BJ (cell line): ENCODE measurements around the gene CRTC1. TPM values are rescaled to one million over a fixed set of nuclear protein-coding genes. Genes with fewer than 3 reads are reported as not detected.
A peak's percentile ranks its signal among the peaks of the same experiment; 100 is the strongest.

Experiments used
- CTCF ChIA-PET: fragments of 350-600 bp; formaldehyde crosslinking; extraction: SDS; loops from one replicate; lab custom pipeline; 2021; ENCODE audit warnings: antibody characterized with exemption, inconsistent platforms; lab: Yijun Ruan, JAX
- POLR2A ChIA-PET: fragments of 300-600 bp; sonication (Branson Sonifier 250); formaldehyde crosslinking; extraction: SDS; loops from one replicate; lab custom pipeline; 2021; ENCODE audit warnings: antibody characterized with exemption; lab: Charles Lee
- DNase-seq: peaks from one replicate; pipeline ENCODE4 v3.0.0-alpha.2; 2011; ENCODE audit warnings: low read depth
- H3K27me3 ChIP-seq: 2 replicates; pipeline ENCODE4 v1.6.0; 2011; ENCODE audit warnings: low read length; ENCODE audit not compliant: control insufficient read depth, insufficient read depth
- H3K36me3 ChIP-seq: 2 replicates; pipeline ENCODE4 v1.5.1; 2011; ENCODE audit warnings: low read length; ENCODE audit not compliant: control insufficient read depth, insufficient read depth
- H3K4me3 ChIP-seq: 2 replicates; pipeline ENCODE4 v1.5.1; 2011; ENCODE audit warnings: low read depth, mild to moderate bottlenecking, control low read depth, low read length
- polyA plus RNA-seq: library from polyadenylated mRNA; depleted of rRNA; stranded (reverse); fragments of >200 nt; gene quantifications from 2 replicates; pipeline ENCODE4 v1.2.3, GENCODE V29; 2011
- TF ChIP-seq, protein P1 (sequence below): IDR thresholded peaks from 2 replicates; pipeline ENCODE4 v1.5.1; 2011; ENCODE audit warnings: low read depth, mild to moderate bottlenecking, control low read depth, inconsistent platforms, low read length, moderate library complexity; ENCODE audit not compliant: insufficient read depth

Gene CRTC1
- polyA plus RNA-seq, 1 experiment = 1.5 TPM

- H3K4me3 ChIP-seq = no peak overlapping the region
- POLR2A ChIA-PET = no interaction called here
Observed at GRCh38 chr19:18775586-18776287, 92.3 kb downstream of the CRTC1 start.

DNA sequence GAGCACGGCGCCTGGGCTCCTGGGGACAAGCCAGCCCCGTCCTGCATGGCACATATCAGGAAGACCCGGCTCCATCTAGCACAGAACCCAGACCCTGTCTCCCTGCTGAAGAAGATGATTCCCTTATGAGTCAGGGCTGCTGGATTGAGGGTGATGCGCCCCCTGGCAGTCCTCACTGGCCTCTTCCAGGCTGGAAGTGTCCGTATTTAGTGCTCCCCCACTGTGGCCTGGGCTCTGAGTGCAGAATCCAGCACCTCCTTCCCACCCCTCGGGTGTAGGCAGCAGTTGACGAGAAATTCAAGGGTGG is 92.8 kb downstream of the CRTC1 start:
- CTCF ChIA-PET = interaction anchor here (1.2 to 2.5 kb wide), 2 partner anchors 12 to 182 kb away, joined by 3 to 8 read pairs; no protein-coding TSS in a partner anchor
- no peak for DNase-seq

More at GRCh38 chr19:18775586-18776287, 92.3 kb downstream of the CRTC1 start:
- CTCF ChIA-PET = interaction anchor here (1.0 to 1.2 kb wide), 3 partner anchors 11 to 27 kb away, joined by 3 to 4 read pairs (median 3); no protein-coding TSS in a partner anchor
- TF ChIP-seq, protein P1, sequence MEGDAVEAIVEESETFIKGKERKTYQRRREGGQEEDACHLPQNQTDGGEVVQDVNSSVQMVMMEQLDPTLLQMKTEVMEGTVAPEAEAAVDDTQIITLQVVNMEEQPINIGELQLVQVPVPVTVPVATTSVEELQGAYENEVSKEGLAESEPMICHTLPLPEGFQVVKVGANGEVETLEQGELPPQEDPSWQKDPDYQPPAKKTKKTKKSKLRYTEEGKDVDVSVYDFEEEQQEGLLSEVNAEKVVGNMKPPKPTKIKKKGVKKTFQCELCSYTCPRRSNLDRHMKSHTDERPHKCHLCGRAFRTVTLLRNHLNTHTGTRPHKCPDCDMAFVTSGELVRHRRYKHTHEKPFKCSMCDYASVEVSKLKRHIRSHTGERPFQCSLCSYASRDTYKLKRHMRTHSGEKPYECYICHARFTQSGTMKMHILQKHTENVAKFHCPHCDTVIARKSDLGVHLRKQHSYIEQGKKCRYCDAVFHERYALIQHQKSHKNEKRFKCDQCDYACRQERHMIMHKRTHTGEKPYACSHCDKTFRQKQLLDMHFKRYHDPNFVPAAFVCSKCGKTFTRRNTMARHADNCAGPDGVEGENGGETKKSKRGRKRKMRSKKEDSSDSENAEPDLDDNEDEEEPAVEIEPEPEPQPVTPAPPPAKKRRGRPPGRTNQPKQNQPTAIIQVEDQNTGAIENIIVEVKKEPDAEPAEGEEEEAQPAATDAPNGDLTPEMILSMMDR = no peak
- H3K36me3 ChIP-seq = no peaks in the 10 kb centered on the region; the same call in 1 of the 2 replicates
- H3K27me3 ChIP-seq = no peaks in the 10 kb centered on the region
- no peak for DNase-seq

GRCh38 chr19:18776736-18777135 is 93.3 kb downstream of the CRTC1 start:
- ChIA-PET POLR2A (no interaction called here), CTCF (interaction anchor here (2.5 kb wide), 1 partner anchor 183 kb away, joined by 8 read pairs; no protein-coding TSS in a partner anchor)
- Histone ChIP-seq H3K4me3 (no peak overlapping the region), H3K36me3 (no peaks in the 10 kb centered on the region; the same call in 1 of the 2 replicates), H3K27me3 (no peaks in the 10 kb centered on the region)
- TF ChIP-seq, protein P1 = no peak
- DNase-seq = no peak

More for the DNA sequence above, 92.8 kb downstream of the CRTC1 start:
- POLR2A ChIA-PET = no interaction called here
- Histone ChIP-seq H3K36me3 (no peaks in the 10 kb centered on the region; the same call in 1 of the 2 replicates), H3K4me3 (no peak overlapping the region), H3K27me3 (no peaks in the 10 kb centered on the region)
- TF ChIP-seq, protein P1 = peak; percentile 69

- POLR2A ChIA-PET = no interaction called here
- no peak for DNase-seq
- no peaks in the 10 kb centered on the region for H3K27me3 ChIP-seq
- CTCF ChIA-PET = interaction anchor here (2.5 kb wide), 1 partner anchor 184 kb away, joined by 8 read pairs; no protein-coding TSS in a partner anchor
- no peaks in the 10 kb centered on the region; the same call in 1 of the 2 replicates for H3K36me3 ChIP-seq
- TF ChIP-seq, protein P1 = no peak
- H3K4me3 ChIP-seq = no peak overlapping the region
Observed at GRCh38 chr19:18777301-18778075, 94.0 kb downstream of the CRTC1 start.

- H3K27me3 ChIP-seq = no peaks in the 10 kb centered on the region
- no peaks in the 10 kb centered on the region; the same call in 1 of the 2 replicates for H3K36me3 ChIP-seq
- POLR2A ChIA-PET = no interaction called here
- TF ChIP-seq, protein P1 = no peak
- no peak overlapping the region for H3K4me3 ChIP-seq
- no peak for DNase-seq
- CTCF ChIA-PET = interaction anchor here (2.5 kb wide), 1 partner anchor 184 kb away, joined by 8 read pairs; no protein-coding TSS in a partner anchor
Observed at GRCh38 chr19:18778076-18778389, 94.6 kb downstream of the CRTC1 start.
